Activated CD4-positive, alpha-beta T cell treated with anti-CD3 and anti-CD28 coated beads for 1 hour (primary cell): ENCODE results near the gene MACROH2A1.

Source experiments
- DNase-seq: peaks from one replicate; pipeline ENCODE4 v3.0.0-alpha.2; 2020

MACROH2A1 gene

GRCh38 chr5:135396459-135397055 lies 2.5 kb downstream of the MACROH2A1 start:
- no peak for DNase-seq

DNA sequence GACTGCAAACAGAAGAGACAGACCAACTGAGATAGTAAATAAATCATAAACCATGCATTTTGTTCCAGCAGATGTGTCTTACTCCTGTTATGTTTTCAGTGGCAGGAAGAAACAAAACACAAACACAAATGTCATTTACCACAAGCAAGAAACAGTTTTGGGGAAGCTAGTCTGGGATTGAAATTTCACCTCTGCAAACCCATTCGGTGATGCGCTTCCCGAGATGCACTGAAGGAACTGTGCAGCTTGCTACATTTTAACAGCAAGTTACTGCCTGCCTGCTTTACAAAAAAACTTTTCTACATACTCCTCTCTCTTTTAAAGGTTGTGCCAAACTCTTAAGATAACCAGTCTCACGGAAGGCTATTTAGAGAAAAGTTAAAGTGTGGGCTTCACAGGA lies 3.2 kb downstream of the MACROH2A1 start:
- no peak for DNase-seq

DNA sequence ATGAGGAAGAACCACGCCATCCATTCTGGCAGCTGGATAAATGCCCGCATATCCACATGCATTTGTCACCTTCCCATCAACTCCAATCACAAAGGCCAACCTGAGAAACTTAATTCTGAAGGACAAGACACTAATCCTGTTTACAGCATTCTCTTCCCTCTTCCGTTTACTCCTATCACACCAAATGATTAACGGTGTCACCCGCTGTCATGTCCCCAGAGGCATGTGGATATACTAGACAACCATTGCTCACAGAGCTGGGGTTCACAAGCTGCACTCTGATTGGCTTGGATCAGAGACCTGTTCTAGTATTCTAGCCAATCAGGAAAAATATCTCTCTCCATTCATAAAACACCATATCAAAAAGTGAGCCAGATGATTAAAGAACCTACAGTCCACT lies 3.6 kb downstream of the MACROH2A1 start:
- DNase-seq = no peak

GRCh38 chr5:135394095-135394494 lies 4.9 kb downstream of the MACROH2A1 start:
- DNase-seq = no peak

- DNase-seq = no peak
These were observed 5.3 kb downstream of the MACROH2A1 start for GRCh38 chr5:135393691-135394090.

- DNase-seq = no peak
These were observed 5.8 kb downstream of the MACROH2A1 start for GRCh38 chr5:135393229-135393628.

DNA sequence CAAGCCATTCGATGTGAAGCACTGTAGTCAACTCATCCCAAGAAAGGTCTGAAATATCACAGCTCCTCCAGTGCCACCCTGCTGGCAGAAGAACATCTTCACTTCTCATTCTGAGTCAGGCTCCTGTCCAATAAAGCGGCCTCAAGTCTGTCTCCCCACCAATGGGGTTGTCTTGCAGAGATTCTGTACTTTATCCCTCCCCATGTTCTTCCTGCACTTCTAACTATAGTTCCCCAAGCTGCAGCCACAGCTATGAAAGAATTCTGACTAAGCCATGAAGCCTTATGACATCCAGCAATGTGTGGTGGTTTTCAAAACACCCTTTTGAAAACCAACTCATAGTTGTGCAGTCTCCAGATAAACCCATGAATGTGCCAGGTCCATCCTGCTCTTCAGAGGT lies 6.8 kb downstream of the MACROH2A1 start:
- no peak for DNase-seq

- no peak for DNase-seq
These were observed 7.2 kb downstream of the MACROH2A1 start for GRCh38 chr5:135391869-135392255.

GRCh38 chr5:135391116-135391868 lies 7.7 kb downstream of the MACROH2A1 start:
- DNase-seq = no peak

GRCh38 chr5:135388860-135389435 lies 10.1 kb downstream of the MACROH2A1 start:
- no peak for DNase-seq

- no peak for DNase-seq
These were observed 11.4 kb downstream of the MACROH2A1 start for GRCh38 chr5:135387629-135387960.

DNA sequence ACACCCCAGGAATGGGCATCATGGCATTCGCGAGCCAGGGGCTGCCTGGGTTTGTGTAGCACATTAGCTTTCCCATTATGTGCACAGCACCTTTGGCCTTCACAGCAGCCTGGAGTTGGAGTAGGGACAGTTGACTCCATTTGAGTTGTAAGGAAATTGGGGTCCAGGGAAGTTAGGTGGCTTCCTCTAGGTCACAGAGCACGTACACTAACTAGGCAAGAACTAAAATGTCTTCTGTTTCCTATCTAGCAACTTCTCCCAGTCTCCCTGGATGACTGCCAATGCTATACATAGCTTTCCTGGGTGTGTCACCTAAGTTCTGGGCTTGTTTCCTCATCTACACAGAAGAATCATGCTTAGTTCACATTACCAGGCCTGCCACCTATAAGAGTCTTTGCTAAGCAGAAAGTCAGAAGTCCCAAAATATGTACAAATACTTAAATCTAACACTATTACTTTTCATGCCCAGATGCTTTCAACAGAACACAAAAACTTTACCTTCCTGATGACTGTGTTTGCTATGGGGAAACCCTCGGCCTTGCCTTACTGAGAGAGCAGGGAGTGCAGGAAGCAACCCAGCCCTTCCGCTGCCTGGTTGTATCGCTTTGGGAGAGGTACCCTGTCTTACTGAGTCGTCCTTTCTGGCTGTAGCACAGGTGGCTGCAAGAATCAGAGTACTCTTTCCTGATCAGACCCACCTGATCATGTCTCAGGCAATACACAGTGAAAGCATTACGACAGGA lies 12.0 kb downstream of the MACROH2A1 start:
- no peak for DNase-seq

DNA sequence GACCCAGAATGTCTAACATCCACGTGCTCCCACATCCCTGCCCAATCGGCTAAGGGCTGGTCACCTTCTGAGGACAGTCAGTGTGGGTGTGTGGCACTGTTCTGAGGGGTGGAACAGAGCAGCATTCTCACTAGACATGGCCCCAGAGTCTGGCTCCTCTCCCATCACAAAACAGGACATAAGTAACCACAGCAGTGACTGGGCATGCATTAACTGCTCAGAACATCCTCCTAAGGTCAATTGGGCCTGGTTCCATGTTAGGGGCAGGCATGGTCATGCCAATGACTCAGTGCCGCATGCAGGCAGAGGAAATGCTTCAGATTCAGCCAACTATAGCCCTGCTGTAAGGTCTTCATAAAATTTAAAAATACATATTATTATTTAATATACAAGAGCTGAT lies 12.9 kb downstream of the MACROH2A1 start:
- DNase-seq = no peak

- DNase-seq = no peak
These were observed 13.5 kb downstream of the MACROH2A1 start for GRCh38 chr5:135385576-135385975.

GRCh38 chr5:135384898-135385297 lies 14.1 kb downstream of the MACROH2A1 start:
- no peak for DNase-seq

DNA sequence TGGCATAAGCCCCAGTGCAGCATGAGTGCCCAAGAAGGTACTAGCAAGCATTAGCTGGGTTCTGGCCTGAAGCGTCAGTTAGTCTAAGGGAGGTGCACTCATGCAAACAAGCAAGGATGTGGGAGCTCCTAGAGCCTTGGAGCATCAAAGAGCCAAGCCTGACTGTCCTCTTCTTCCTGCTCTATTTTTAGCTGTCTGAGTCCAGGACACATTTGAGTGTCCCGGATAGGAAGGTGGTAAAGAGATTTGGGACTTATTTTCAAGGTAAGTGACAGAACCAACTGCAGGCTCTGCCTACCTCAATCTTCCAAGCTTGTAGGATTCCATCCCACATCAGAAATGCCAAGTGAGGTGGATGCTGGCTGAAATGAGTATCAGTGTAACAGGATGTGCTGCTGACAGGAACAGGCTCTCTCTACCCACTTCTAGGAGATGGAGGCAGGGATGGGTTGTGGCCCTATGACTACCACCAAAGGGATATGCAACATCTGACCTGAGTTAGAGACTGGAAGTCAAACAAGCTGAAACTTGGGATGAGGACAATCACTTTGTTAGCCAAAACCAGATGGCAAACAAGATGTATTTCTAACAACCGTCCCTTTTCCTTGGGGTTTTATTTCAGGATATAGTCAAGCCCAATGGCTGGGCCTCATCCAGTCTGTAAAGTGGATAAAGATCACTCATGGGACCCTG lies 15.1 kb downstream of the MACROH2A1 start:
- no peak for DNase-seq

DNA sequence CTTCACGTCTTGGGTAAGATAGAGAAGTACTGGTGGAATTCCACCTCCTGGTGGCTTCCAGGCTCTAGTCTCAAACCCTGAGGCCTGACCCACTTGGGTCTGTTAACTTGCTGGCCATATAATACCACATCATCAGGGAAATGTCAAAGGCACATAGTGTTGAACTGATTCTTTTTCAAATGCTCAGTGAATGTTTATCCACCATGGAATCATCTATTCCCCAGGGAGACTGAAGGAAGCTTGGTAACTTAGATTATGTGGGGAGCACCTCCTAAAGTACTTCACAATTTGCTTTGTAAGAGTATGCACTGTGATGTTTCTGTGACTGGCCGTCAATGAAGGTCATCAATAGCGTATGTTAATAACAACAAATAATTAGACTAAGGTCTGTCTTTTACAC lies 16.1 kb downstream of the MACROH2A1 start:
- no peak for DNase-seq

GRCh38 chr5:135382106-135382790 lies 16.8 kb downstream of the MACROH2A1 start:
- DNase-seq = no peak

- DNase-seq = no peak
These were observed 19.9 kb downstream of the MACROH2A1 start for GRCh38 chr5:135379046-135379654.

- DNase-seq = no peak
These were observed 21.0 kb downstream of the MACROH2A1 start for GRCh38 chr5:135377751-135378680.
